Left hindlimb (tissue), 1 donor: ENCODE results near the gene YIPF4.
A peak's percentile ranks its signal among the peaks of the same experiment; 100 is the strongest.
"Not testable (repeated sequence)": the region's sequence is repeated elsewhere in the genome, so short reads cannot be mapped to it uniquely, and the experiment has no call there.

Experiments used
- DNase-seq: peaks from one replicate; pipeline ENCODE4 v3.0.0-alpha.2; 2018

Gene YIPF4

GRCh38 chr2:32277674-32278477 is at the start of gene YIPF4:
Gene YIPF4, plus strand, starts transcription at chr2:32277904. Its CDS starts 252 bp downstream, at chr2:32278156.
- DNase-seq = peak; percentile 95

GRCh38 chr2:32228181-32228580 is 49.5 kb upstream of the YIPF4 start:
- no peak for DNase-seq

- DNase-seq = no peak
Measured at GRCh38 chr2:32229635-32230034, 48.1 kb upstream of the YIPF4 start.

- DNase-seq = no peak
Measured at GRCh38 chr2:32231959-32232358, 45.7 kb upstream of the YIPF4 start.

GRCh38 chr2:32235315-32235714 is 42.4 kb upstream of the YIPF4 start:
- no peak for DNase-seq

GRCh38 chr2:32237488-32237887 is 40.2 kb upstream of the YIPF4 start:
- no peak for DNase-seq

- DNase-seq = no peak
Measured at GRCh38 chr2:32237996-32238395, 39.7 kb upstream of the YIPF4 start.

GRCh38 chr2:32242331-32242730 is 35.4 kb upstream of the YIPF4 start:
- no peak for DNase-seq

GRCh38 chr2:32246911-32247310 is 30.8 kb upstream of the YIPF4 start:
- no peak for DNase-seq

GRCh38 chr2:32248299-32248698 is 29.4 kb upstream of the YIPF4 start:
- no peak for DNase-seq

- no peak for DNase-seq
Measured at GRCh38 chr2:32249731-32250236, 27.9 kb upstream of the YIPF4 start.

GRCh38 chr2:32250290-32250689 is 27.4 kb upstream of the YIPF4 start:
- DNase-seq = no peak

GRCh38 chr2:32258242-32258641 is 19.5 kb upstream of the YIPF4 start:
- no peak for DNase-seq

- DNase-seq = no peak
Measured at GRCh38 chr2:32260376-32260775, 17.3 kb upstream of the YIPF4 start.

- no peak for DNase-seq
Measured at GRCh38 chr2:32262105-32262504, 15.6 kb upstream of the YIPF4 start.

- DNase-seq = no peak
Measured at GRCh38 chr2:32264422-32265105, 13.1 kb upstream of the YIPF4 start, which contains the start of gene NLRC4. Gene NLRC4, minus strand, starts transcription at chr2:32264886. Its CDS starts 8,111 bp downstream, at chr2:32256775.

GRCh38 chr2:32271063-32271462 is 6.6 kb upstream of the YIPF4 start:
- no peak for DNase-seq

- no peak for DNase-seq
Measured at GRCh38 chr2:32272279-32272678, 5.4 kb upstream of the YIPF4 start.

GRCh38 chr2:32274289-32274688 is 3.4 kb upstream of the YIPF4 start:
- no peak for DNase-seq

GRCh38 chr2:32275790-32276189 is 1.9 kb upstream of the YIPF4 start:
- not testable (repeated sequence) for DNase-seq

- no peak for DNase-seq
Measured at GRCh38 chr2:32277363-32277673, 386 bp upstream of the YIPF4 start.

GRCh38 chr2:32278478-32278853 is 762 bp downstream of the YIPF4 start:
- DNase-seq = no peak

GRCh38 chr2:32284321-32284720 is 6.6 kb downstream of the YIPF4 start:
- DNase-seq = no peak
